Progenitor cell of endocrine pancreas (in vitro differentiated cells): Measurements from ENCODE around the gene NUP133. TPM values are rescaled to one million over a fixed set of nuclear protein-coding genes. Genes with fewer than 3 reads are reported as not detected.

Experiments used
- DNase-seq: peaks from one replicate; pipeline ENCODE4 v3.0.0; 2021; ENCODE audit warnings: low spot score; ENCODE audit not compliant: unreplicated experiment
- H3K27ac Mint-ChIP-seq: 2 replicates; pipeline ENCODE4 v1.8.0; 2021; ENCODE audit warnings: mild to moderate bottlenecking, moderate library complexity, mixed read lengths
- H3K27me3 Mint-ChIP-seq: 2 replicates; pipeline ENCODE4 v1.8.0; 2021; ENCODE audit warnings: mixed read lengths
- H3K36me3 Mint-ChIP-seq: 2 replicates; pipeline ENCODE4 v1.8.0; 2022; ENCODE audit warnings: mixed read lengths; ENCODE audit not compliant: insufficient read depth
- H3K4me1 Mint-ChIP-seq: 2 replicates; pipeline ENCODE4 v1.8.0; 2021; ENCODE audit warnings: low read depth, mixed read lengths
- H3K4me3 Mint-ChIP-seq: 2 replicates; pipeline ENCODE4 v1.8.0; 2021; ENCODE audit warnings: low read depth, mild to moderate bottlenecking, moderate library complexity, mixed read lengths
- H3K9me3 Mint-ChIP-seq: 2 replicates; pipeline ENCODE4 v1.8.0; 2021; ENCODE audit warnings: low read depth, mixed read lengths
- total RNA-seq: library from RNA; stranded (reverse); gene quantifications from 2 replicates; pipeline ENCODE4 v1.2.1, GENCODE V29; 2021
- TF ChIP-seq, protein P1 (sequence below): fragments of 200-600 bp; sonication (generic); IDR thresholded peaks from one replicate; pipeline ENCODE4 v1.5.0; 2021; ENCODE audit warnings: antibody characterized with exemption, mild to moderate bottlenecking; ENCODE audit not compliant: unreplicated experiment

NUP133 gene
- total RNA-seq, 1 donor from 2014 or later: 53.5 TPM

DNA sequence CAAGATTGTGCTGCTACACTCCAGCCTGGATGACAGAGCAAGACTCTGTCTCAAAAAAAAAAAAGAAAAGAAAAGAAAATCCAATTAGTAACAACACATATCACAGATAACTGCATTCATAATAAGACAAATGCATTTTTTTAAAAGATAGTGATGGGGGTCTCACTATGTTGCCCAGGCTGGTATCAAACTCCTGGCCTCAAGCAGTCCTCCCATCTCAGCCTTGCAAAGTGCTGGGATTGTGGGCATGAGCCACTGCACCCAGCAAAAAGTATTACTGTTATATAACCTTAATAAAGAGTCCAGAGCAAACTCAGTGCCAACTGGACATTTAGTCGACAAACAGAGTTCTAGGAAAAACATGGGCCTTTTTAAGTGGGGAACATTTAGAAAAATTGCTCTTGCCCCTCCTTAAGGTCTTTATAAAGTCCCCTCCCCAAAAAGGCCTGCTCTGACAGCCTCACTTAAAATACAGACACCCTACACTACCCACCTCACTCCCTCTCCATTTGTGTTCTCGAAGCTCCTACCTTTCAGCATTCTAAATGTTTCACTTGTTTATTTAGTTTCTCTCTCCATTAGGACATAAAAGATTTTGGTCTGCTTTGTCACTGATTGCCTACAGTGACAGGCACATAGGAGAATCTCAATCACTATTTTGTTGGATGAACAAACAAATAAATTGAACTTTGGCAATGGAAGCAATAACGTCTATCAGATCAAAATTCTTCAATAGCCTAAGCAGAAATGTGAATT lies 42.8 kb upstream of the NUP133 start:
- H3K4me3 Mint-ChIP-seq: peak overlapping the region; percentile 5
- H3K36me3 Mint-ChIP-seq: peaks cover 5% of the 10 kb centered on the region
- H3K9me3 Mint-ChIP-seq: no peaks in the 10 kb centered on the region
- TF ChIP-seq, protein P1, sequence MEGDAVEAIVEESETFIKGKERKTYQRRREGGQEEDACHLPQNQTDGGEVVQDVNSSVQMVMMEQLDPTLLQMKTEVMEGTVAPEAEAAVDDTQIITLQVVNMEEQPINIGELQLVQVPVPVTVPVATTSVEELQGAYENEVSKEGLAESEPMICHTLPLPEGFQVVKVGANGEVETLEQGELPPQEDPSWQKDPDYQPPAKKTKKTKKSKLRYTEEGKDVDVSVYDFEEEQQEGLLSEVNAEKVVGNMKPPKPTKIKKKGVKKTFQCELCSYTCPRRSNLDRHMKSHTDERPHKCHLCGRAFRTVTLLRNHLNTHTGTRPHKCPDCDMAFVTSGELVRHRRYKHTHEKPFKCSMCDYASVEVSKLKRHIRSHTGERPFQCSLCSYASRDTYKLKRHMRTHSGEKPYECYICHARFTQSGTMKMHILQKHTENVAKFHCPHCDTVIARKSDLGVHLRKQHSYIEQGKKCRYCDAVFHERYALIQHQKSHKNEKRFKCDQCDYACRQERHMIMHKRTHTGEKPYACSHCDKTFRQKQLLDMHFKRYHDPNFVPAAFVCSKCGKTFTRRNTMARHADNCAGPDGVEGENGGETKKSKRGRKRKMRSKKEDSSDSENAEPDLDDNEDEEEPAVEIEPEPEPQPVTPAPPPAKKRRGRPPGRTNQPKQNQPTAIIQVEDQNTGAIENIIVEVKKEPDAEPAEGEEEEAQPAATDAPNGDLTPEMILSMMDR: no peak
- peak overlapping the region; percentile 40 for H3K27ac Mint-ChIP-seq
- peaks cover 48% of the 10 kb centered on the region for H3K4me1 Mint-ChIP-seq
- peaks cover 15% of the 10 kb centered on the region for H3K27me3 Mint-ChIP-seq
- no peak for DNase-seq

DNA sequence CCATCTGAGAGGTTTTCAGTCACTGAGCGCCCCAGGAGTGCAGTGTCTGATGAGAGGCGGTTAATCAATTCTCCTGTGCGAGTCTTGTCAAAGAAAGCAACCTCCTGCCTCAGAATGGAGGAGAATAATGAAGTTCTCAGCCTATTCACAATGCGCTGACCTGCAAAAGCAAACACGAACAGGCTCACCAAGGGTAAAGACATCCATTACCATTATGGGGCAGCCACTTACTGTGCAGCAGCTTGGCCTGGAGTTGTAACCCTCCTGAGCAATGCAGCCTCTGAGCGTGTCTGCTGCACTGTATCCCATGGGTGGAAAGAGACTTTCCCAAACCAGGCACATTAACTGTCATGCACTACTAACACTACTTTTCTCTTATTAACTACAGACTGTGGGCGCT lies 39.4 kb upstream of the NUP133 start:
- H3K9me3 Mint-ChIP-seq: no peaks in the 10 kb centered on the region
- no peak overlapping the region for H3K27ac Mint-ChIP-seq
- peak overlapping the region; percentile 43 for H3K4me3 Mint-ChIP-seq
- H3K4me1 Mint-ChIP-seq: peaks cover 38% of the 10 kb centered on the region
- peaks cover 3% of the 10 kb centered on the region for H3K27me3 Mint-ChIP-seq
- DNase-seq: no peak
- H3K36me3 Mint-ChIP-seq: peaks cover 14% of the 10 kb centered on the region
- TF ChIP-seq, protein P1: no peak

DNA sequence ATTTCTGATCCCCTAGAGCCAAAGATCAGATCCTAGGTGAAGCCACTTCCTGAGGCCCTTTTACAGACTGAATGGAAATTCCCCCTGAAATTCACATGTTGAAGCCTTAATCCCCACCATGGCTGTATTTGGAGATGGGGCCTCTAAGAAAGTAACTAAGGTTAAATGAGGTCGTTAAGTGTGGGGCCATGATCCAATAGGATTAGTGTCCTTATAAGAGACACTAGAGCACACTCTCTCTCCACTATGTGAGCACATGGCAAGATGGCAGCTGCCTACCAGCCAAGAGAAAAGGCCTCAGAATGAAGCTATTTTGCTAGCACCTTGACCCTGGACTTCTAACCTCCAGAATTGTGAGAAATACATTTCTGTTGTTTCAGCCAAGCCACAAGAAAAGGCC lies 36.4 kb upstream of the NUP133 start:
- H3K9me3 Mint-ChIP-seq: no peaks in the 10 kb centered on the region
- no peak for DNase-seq
- H3K36me3 Mint-ChIP-seq: peaks cover 23% of the 10 kb centered on the region
- H3K4me3 Mint-ChIP-seq: no peak overlapping the region
- H3K27ac Mint-ChIP-seq: no peak overlapping the region
- no peaks in the 10 kb centered on the region for H3K27me3 Mint-ChIP-seq
- H3K4me1 Mint-ChIP-seq: peaks cover 26% of the 10 kb centered on the region
- TF ChIP-seq, protein P1: no peak

DNA sequence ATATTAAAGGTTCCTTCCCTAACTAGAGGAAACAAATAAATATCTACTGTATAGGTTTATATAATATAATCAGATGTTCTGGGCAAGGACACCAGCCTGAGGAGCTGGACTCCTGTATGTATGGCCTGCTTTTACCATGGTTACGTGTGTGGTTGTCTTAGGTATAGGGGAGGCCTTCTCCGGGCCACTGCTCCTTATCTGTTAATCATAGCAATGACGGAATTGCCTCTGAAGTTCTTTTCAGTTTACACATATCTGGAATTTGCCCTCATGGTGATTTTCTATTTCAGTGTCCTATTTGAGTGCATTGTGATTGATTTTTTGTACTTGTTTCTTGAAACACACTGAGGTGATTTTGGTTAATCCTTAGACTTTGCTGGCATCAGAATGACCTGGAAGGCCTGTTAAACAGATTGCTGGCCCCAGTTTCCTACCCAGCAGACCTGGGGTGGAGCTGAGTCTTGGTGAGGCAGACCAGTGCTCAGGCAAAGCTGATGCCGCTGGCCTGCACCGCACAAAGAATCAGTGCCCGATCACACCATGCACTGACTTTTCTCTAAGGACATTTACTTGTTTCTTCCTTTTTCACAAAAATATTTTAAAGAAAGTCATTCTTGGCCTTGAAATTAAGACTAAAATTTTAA lies 31.8 kb upstream of the NUP133 start:
- no peaks in the 10 kb centered on the region for H3K9me3 Mint-ChIP-seq
- no peaks in the 10 kb centered on the region for H3K27me3 Mint-ChIP-seq
- no peak overlapping the region for H3K4me3 Mint-ChIP-seq
- H3K4me1 Mint-ChIP-seq: no peaks in the 10 kb centered on the region
- no peak overlapping the region for H3K27ac Mint-ChIP-seq
- DNase-seq: no peak
- peaks cover 36% of the 10 kb centered on the region for H3K36me3 Mint-ChIP-seq
- TF ChIP-seq, protein P1: no peak

DNA sequence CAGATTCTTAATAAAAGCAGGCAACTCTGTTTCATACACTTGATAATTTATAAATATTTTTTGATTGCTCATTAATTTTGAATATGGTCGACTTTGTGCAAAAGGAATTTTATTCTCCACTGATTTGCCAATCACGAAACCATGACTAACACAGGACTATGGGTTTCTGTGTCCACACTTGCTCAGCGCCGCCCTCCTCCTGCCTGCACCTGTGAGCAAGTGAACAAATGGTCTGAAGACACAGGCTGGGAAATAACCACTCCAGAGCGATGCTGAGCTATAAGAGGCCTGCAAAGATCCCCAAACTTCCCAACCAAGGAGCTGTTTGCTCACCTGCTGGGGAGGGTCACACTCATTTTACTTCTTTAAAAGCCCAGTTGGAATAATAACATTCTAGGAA lies 30.8 kb upstream of the NUP133 start:
- no peaks in the 10 kb centered on the region for H3K9me3 Mint-ChIP-seq
- DNase-seq: no peak
- no peak overlapping the region for H3K4me3 Mint-ChIP-seq
- no peak overlapping the region for H3K27ac Mint-ChIP-seq
- peaks cover 36% of the 10 kb centered on the region for H3K36me3 Mint-ChIP-seq
- TF ChIP-seq, protein P1: no peak
- H3K4me1 Mint-ChIP-seq: no peaks in the 10 kb centered on the region
- H3K27me3 Mint-ChIP-seq: no peaks in the 10 kb centered on the region
